ENCODE data around the gene GAB1. TPM values are rescaled to one million over a fixed set of nuclear protein-coding genes. Genes with fewer than 3 reads are reported as not detected.

The GAB1 gene
- total RNA-seq, 1 experiment from 2014 or later: 46.9 TPM

DNA sequence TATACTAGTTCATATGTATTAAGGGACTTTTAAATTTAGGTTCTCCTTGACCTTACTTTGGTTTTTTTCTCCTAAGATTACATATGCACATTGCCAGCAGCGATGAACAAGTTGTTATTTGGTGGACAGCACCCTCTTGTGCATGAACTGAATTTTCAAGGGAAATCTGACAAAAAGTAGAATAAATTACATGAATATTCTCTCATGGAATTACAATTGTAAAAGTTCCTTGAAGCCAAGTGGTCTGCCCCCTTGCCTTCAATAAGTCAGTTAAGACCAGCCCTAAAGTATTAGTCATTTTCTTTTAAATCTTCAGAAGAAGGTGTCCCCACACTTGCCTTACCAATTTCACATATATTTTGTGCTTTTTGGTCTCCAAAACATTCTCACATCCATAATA is 146.2 kb downstream of the GAB1 start:
- no TSS peak for BruUV-seq (replicated peaks)
- Histone ChIP-seq H3K4me1 (no peaks in the 10 kb centered on the region), H3K9me3 (no peaks in the 10 kb centered on the region), H3K4me3 (ENCODE audit: low read depth, low read length) (no peak overlapping the region), H3K27me3 (replicated peaks; ENCODE audit: control insufficient read depth, insufficient read depth, low read length) (no peaks in the 10 kb centered on the region), H3K36me3 (ENCODE audit: control insufficient read depth, insufficient read depth, low read length) (no peaks in the 10 kb centered on the region)
- DNase-seq: peak in 1 of 2 experiments; percentile 42
- TF ChIP-seq CTCF (IDR thresholded peaks at IDR 0.05; ENCODE audit: insufficient read depth in 1 of 2, low read depth in 1 of 2, low read length in 1 of 2, severe bottlenecking in 1 of 2, unreplicated experiment in 1 of 2): peak; percentile 40 to 46
- Mint-ChIP-seq H3K27ac (ENCODE audit: unreplicated experiment) (no peak overlapping the region), H3K4me1 (ENCODE audit: low read depth, unreplicated experiment) (no peaks in the 10 kb centered on the region), H3K36me3 (ENCODE audit: insufficient read depth, unreplicated experiment) (peaks cover 13% of the 10 kb centered on the region), H3K9me3 (ENCODE audit: unreplicated experiment) (no peaks in the 10 kb centered on the region), H3K27me3 (ENCODE audit: insufficient read depth, unreplicated experiment) (no peaks in the 10 kb centered on the region), H3K4me3 (ENCODE audit: unreplicated experiment) (no peak overlapping the region)
- intact Hi-C loops (cut with micrococcal nuclease; ENCODE audit: unreplicated experiment): loop anchor here (1.0 kb wide), 4 partner anchors 276 to 600 kb away; no protein-coding TSS in a partner anchor
- POLR2A ChIA-PET: no interaction called here
- CTCF ChIA-PET: no interaction called here

- no TSS peak for BruUV-seq (replicated peaks)
- no peak overlapping the region for H3K4me3 ChIP-seq (ENCODE audit: low read depth, low read length)
- intact Hi-C loops (cut with micrococcal nuclease; ENCODE audit: unreplicated experiment): no loop called here
- no peak for DNase-seq
- Mint-ChIP-seq H3K27ac (ENCODE audit: unreplicated experiment) (no peak overlapping the region), H3K9me3 (ENCODE audit: unreplicated experiment) (no peaks in the 10 kb centered on the region), H3K36me3 (ENCODE audit: insufficient read depth, unreplicated experiment) (peaks cover 22% of the 10 kb centered on the region), H3K4me1 (ENCODE audit: low read depth, unreplicated experiment) (no peaks in the 10 kb centered on the region), H3K27me3 (ENCODE audit: insufficient read depth, unreplicated experiment) (no peaks in the 10 kb centered on the region), H3K4me3 (ENCODE audit: unreplicated experiment) (no peak overlapping the region)
- H3K27me3 ChIP-seq (replicated peaks; ENCODE audit: control insufficient read depth, insufficient read depth, low read length): no peaks in the 10 kb centered on the region
- TF ChIP-seq CTCF (IDR thresholded peaks at IDR 0.05; ENCODE audit: insufficient read depth in 1 of 2, low read depth in 1 of 2, low read length in 1 of 2, severe bottlenecking in 1 of 2, unreplicated experiment in 1 of 2): no peak
- H3K36me3 ChIP-seq (ENCODE audit: control insufficient read depth, insufficient read depth, low read length): no peaks in the 10 kb centered on the region
- H3K9me3 ChIP-seq: no peaks in the 10 kb centered on the region
- POLR2A ChIA-PET: no interaction called here
- no peaks in the 10 kb centered on the region for H3K4me1 ChIP-seq
- CTCF ChIA-PET: no interaction called here
Observed at GRCh38 chr4:143486314-143486713, 149.6 kb downstream of the GAB1 start.

DNA sequence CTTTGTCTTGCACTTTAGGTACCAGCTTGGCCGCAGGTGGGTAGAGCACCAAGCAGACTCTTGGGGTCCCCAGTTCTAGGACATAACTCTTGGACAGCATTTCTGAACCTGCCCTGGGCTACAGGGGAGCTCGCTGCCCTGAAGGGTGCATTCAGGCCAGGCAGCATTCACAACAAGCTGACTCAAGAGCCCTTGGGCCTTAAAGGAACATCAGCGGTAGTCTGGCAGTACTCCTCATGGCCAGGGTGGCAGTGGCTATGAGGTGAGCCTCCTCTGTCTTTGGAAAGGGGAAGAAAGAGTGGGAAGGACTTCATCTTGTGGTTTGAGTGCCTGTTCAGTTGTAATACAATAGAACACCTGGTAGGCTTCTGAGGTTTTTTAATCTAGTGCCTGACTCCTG is 152.0 kb downstream of the GAB1 start:
- H3K27me3 Mint-ChIP-seq (ENCODE audit: insufficient read depth, unreplicated experiment): peaks cover 5% of the 10 kb centered on the region
- no peak overlapping the region for H3K4me3 Mint-ChIP-seq (ENCODE audit: unreplicated experiment)

More for the DNA sequence above, 152.0 kb downstream of the GAB1 start:
- no peak overlapping the region for H3K4me3 ChIP-seq (ENCODE audit: low read depth, low read length)
- no peak for TF ChIP-seq CTCF (IDR thresholded peaks at IDR 0.05; ENCODE audit: insufficient read depth in 1 of 2, low read depth in 1 of 2, low read length in 1 of 2, severe bottlenecking in 1 of 2, unreplicated experiment in 1 of 2)
- no peak for DNase-seq
- intact Hi-C loops (cut with micrococcal nuclease; ENCODE audit: unreplicated experiment): no loop called here
- POLR2A ChIA-PET: no interaction called here
- no peaks in the 10 kb centered on the region for H3K36me3 ChIP-seq (ENCODE audit: control insufficient read depth, insufficient read depth, low read length)
- no peaks in the 10 kb centered on the region for H3K27me3 ChIP-seq (replicated peaks; ENCODE audit: control insufficient read depth, insufficient read depth, low read length)
- CTCF ChIA-PET: no interaction called here
- peaks cover 18% of the 10 kb centered on the region for H3K36me3 Mint-ChIP-seq (ENCODE audit: insufficient read depth, unreplicated experiment)
- no peaks in the 10 kb centered on the region for H3K4me1 ChIP-seq
- H3K4me1 Mint-ChIP-seq (ENCODE audit: low read depth, unreplicated experiment): no peaks in the 10 kb centered on the region
- no peaks in the 10 kb centered on the region for H3K9me3 ChIP-seq
- peaks cover 7% of the 10 kb centered on the region for H3K9me3 Mint-ChIP-seq (ENCODE audit: unreplicated experiment)
- BruUV-seq (replicated peaks): no TSS peak
- no peak overlapping the region for H3K27ac Mint-ChIP-seq (ENCODE audit: unreplicated experiment)
